ENCODE data around the gene RGS17.
"Not testable (repeated sequence)": the region's sequence is repeated elsewhere in the genome, so short reads cannot be mapped to it uniquely, and the experiment has no call there.

Gene RGS17

GRCh38 chr6:153131037-153131981 lies at the start of gene RGS17:
TSS of gene RGS17 (minus strand) at chr6:153131282. CDS start at chr6:153044018, 87,264 bp downstream.
- ATAC-seq = peak in 1 of 2 donors; percentile 36

- no peak for ATAC-seq
Observed at GRCh38 chr6:153172815-153173214, 41.7 kb upstream of the RGS17 start.

GRCh38 chr6:153170511-153170910 lies 39.4 kb upstream of the RGS17 start:
- ATAC-seq = no peak

DNA sequence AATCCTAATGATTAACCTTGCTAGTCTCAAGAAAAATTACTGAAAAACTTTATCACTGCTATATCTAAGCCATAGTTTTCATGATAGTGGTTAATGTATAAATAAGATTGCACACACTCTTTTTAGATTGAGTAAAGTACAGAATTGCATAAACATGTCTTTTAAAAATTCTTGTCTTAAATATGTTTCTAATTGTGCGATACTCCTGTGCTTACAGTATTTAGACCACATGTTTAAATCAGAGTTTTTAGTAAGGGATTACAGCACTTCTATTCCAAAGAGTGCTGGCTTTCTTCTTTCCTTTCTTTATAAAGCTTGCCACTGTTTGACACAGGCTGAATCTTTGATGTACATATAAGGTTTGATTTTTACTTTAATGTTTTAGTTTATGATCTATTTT lies 36.8 kb upstream of the RGS17 start:
- no peak for ATAC-seq

DNA sequence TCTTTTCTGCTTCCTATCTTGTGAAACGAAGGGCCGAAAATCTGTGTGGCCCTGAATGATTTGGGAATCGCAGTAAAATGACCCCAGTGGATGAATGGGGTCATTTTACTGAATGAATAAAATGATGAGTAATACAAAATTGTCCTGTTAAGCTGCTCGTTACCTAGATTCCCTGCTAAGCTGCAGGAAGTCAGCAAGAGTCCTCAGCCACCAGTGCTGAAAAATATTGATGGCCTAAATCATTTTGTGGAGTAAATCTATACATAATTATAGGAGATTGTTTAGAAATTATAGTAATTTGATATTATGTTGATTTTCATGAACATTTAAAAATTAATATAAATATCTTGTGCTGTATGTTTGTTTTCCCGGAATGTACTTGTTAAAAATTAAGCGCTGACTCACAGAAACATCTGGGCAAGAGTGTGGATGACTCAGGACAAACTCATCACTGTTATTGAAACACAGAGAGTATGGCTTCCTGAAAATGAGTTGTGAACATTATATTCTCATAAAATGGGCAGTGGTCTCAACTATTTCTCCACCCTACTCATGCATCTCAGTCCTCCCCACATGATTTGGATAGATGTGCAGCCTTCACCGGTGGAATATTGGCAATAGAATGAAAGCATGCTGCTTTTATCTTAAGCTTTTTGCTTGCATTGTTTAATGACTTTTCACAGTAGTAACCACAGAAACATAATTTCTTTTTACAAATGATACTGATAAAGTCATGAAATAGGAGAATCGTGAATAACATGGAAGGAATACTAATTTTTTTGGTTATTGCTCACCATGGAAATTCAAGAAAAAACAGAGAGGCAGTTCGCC lies 36.2 kb upstream of the RGS17 start:
- ATAC-seq = no peak

GRCh38 chr6:153162646-153163045 lies 31.6 kb upstream of the RGS17 start:
- no peak for ATAC-seq

DNA sequence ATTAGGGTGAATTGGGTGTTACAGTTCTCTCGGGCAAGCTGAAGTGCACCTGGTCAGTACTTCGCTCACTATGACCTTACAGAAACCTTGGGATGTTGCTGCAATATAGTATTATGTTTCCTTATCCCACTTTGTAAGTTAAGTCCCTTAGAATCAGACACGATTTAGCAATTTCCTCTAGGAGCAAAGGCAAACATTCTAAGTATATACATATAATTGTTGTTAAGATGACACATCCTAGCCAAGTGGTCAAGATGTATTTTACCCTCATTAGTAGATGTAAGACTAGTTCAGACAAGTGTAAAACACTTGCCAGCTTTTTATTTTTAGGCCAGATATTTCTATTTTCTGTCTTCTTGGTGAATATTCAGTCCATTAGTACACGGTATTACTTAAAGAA lies 31.1 kb upstream of the RGS17 start:
- ATAC-seq = no peak

DNA sequence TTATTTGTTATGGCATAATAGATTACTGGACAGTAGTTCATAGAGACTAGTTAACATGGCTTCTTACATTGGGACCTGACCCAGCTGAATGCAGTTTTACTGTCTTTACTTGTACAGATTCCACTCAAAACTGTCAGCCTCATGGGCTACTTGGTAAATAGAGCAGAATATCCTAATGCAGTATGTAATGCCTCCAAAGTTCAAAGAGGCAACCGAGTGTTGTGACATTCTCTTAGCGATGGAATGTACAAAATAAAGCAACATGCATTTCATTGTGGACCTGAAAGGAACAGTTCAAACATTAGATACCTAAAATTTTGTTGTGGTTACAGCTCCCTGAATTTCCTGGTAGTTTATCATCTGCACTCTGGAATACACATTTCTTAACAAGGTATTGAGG lies 29.1 kb upstream of the RGS17 start:
- no peak for ATAC-seq

DNA sequence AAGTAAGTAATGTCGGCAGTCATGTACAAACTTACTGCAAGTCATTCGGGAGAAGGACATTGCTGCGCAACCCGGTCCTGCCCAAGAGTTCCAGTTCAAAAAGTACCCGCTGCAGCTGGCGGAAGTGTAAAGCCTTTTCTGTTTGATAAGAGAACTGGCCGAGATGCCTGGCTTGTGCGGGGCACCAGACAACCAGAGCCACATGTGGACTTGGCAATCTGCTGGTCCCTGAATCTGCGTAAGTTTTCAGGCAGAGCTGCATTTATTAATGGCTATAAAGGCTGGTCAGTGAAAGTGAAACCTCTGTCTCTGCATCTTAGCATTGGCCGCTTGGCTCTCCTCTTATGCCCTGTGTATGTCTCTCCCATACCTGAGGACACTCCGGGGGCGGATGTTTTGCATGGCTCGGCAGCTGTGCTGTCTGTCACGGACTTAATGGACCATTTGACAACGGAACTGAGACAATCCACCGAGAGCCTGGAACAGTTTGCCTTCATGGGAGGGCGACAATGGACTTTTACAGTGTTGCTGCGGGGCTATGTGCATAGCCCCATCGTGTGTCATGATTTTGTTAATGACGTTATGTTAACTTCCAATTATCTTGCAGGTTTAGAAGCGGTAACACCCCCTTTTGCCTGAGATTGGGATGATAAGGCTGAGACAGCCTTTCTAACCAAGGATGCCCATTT lies 19.8 kb upstream of the RGS17 start:
- no peak for ATAC-seq

DNA sequence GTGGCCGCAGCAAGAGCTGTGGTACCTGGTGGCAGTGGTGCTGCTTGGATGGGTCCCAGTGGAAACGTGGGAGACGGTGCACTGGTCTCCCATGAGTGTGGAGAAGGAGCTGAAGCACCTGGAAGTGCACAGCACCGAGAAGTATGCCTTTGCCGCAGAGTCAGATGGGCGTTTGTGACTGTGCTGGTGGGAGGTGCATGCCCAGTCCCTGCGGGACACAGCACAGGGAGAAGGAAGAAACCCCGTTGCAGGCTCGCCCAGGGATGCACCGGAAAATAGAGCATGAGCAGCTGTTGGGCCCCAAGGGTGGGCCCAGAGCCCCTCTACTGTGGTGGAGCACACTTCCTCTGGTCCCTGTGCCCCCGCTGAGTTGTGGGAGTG lies 19.3 kb upstream of the RGS17 start:
- no peak for ATAC-seq

DNA sequence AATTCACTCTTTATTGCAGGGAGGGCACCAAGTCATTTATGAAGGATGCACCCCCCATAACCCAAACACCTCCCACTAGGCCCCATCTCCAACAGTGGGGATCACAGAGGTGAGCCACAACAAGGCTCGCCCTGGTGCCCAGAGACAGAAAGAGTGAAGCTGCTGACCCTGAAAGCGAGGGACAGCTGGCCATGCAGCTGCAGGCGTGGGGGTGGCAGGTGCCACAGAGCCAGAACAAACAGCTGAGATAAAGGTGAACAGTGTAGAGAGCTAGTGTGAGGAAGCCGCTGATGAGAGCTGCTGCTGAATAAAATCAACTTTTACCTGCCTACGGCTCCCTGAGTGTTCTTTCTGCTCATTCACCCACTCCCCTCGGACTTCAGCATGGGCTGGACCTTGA lies 18.8 kb upstream of the RGS17 start:
- no peak for ATAC-seq

- no peak for ATAC-seq
Observed at GRCh38 chr6:153146413-153146812, 15.3 kb upstream of the RGS17 start.

- ATAC-seq = no peak
Observed at GRCh38 chr6:153145591-153145990, 14.5 kb upstream of the RGS17 start.

DNA sequence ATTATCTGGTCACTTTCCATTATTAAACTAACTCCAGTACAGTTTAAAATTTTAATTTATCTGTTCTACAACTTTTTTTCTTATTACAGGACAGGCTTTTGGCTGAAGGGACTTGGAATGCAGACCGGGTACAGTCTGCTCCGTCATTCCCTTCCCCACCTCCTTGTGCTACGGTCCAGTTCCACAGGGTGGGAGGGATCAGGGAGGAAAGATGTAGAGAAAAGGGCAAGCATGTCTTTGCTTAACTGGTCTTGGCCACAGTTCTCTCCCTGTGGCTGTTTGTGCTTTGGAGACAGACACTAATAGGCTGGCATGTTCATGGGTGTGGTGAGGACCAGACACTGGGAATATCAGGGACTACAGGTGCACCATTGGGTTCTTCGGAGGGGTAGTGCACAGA lies 12.1 kb upstream of the RGS17 start:
- no peak for ATAC-seq

GRCh38 chr6:153140299-153140698 lies 9.2 kb upstream of the RGS17 start:
- no peak for ATAC-seq

GRCh38 chr6:153138930-153139329 lies 7.8 kb upstream of the RGS17 start:
- ATAC-seq = no peak

- ATAC-seq = no peak
Observed at GRCh38 chr6:153135681-153136080, 4.6 kb upstream of the RGS17 start.

- not testable (repeated sequence) for ATAC-seq
Observed at GRCh38 chr6:153133667-153134066, 2.6 kb upstream of the RGS17 start.

DNA sequence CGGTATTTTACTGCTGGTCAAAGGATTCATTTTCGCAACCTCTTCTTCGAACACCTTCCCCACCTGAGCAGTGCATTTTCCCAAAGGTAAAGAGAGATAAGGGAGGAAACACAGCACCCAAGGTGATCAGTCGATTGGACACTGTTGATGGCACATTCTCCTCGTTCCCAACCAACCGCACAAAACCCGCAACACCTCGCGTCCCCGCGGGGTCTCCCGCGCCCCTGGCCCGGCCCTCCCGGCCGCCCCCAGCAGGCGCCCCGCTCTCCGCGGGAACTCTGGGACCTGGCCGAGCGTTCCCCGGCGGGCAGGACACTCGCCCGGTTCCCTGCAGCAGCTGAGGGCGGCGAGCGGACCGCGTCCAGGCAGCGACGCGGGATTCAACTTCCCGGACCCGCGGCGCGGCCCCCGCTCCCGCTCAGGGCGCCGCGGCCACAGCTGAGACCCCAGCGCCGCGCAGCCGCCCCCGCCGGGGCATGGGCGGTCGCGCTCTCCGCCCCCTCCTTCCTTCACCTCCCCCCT lies 506 bp downstream of the RGS17 start:
- no peak for ATAC-seq

- ATAC-seq = no peak
Observed at GRCh38 chr6:153129873-153130514, 1.1 kb downstream of the RGS17 start.

DNA sequence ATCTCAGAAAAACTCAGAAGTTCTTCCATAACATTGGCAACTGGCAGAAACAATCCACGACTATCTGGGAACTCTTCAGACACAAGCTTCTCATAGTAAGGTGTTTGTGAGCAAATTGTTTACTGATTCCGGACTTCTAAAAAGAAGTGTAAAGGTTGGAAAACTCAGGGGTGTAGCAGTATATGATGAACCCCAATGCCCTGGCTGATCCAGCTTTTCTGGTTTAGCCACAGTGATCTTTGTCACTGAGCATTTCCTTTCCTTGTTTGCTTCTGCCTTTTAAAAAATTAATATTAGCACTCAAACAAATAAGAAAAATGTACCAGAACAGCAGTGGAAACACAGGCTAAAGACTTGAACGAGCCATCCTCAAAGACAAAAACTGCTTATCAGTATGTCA lies 4.9 kb downstream of the RGS17 start:
- no peak for ATAC-seq

DNA sequence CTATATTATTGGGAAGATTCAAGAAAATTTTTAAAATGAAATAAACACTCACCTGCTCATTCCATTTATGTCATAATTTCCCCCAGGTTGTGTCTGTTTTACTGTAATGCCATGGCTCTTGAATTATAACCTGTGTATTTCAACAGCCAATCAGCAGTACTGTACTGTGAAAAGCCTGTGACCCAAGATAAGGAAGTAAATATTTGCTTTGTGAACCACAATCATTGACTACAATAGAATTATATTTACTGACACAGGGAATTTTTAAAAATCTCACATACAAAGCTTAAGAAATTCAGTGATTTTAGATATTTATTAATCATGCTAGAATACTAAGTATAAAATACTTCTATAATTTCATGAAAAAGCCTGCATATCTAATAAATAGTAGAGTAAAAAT lies 6.0 kb downstream of the RGS17 start:
- no peak for ATAC-seq

All from activated CD4-positive, CD25-positive, alpha-beta regulatory T cell treated with anti-CD3 and anti-CD28 coated beads, Interleukin-2, amount 50 U/mL, for 24 hours (primary cell).